BJ (cell line): ENCODE results near the gene LYRM2. TPM values are rescaled to one million over a fixed set of nuclear protein-coding genes. Genes with fewer than 3 reads are reported as not detected.
"Not testable (repeated sequence)": the region's sequence is repeated elsewhere in the genome, so short reads cannot be mapped to it uniquely, and the experiment has no call there.

ENCODE experiments used
- CTCF ChIA-PET: fragments of 350-600 bp; formaldehyde crosslinking; extraction: SDS; loops from one replicate; lab custom pipeline; 2021; ENCODE audit warnings: antibody characterized with exemption, inconsistent platforms; lab: Yijun Ruan, JAX
- POLR2A ChIA-PET: fragments of 300-600 bp; sonication (Branson Sonifier 250); formaldehyde crosslinking; extraction: SDS; loops from one replicate; lab custom pipeline; 2021; ENCODE audit warnings: antibody characterized with exemption; lab: Charles Lee
- DNase-seq: peaks from one replicate; pipeline ENCODE4 v3.0.0-alpha.2; 2011; ENCODE audit warnings: low read depth
- H3K27me3 ChIP-seq: 2 replicates; pipeline ENCODE4 v1.6.0; 2011; ENCODE audit warnings: low read length; ENCODE audit not compliant: control insufficient read depth, insufficient read depth
- H3K36me3 ChIP-seq: 2 replicates; pipeline ENCODE4 v1.5.1; 2011; ENCODE audit warnings: low read length; ENCODE audit not compliant: control insufficient read depth, insufficient read depth
- H3K4me3 ChIP-seq: 2 replicates; pipeline ENCODE4 v1.5.1; 2011; ENCODE audit warnings: low read depth, mild to moderate bottlenecking, control low read depth, low read length
- polyA plus RNA-seq: library from polyadenylated mRNA; depleted of rRNA; stranded (reverse); fragments of >200 nt; gene quantifications from 2 replicates; pipeline ENCODE4 v1.2.3, GENCODE V29; 2011
- TF ChIP-seq, protein P1 (sequence below): IDR thresholded peaks from 2 replicates; pipeline ENCODE4 v1.5.1; 2011; ENCODE audit warnings: low read depth, mild to moderate bottlenecking, control low read depth, inconsistent platforms, low read length, moderate library complexity; ENCODE audit not compliant: insufficient read depth

Gene LYRM2
- polyA plus RNA-seq, 1 experiment: 15.3 TPM

DNA sequence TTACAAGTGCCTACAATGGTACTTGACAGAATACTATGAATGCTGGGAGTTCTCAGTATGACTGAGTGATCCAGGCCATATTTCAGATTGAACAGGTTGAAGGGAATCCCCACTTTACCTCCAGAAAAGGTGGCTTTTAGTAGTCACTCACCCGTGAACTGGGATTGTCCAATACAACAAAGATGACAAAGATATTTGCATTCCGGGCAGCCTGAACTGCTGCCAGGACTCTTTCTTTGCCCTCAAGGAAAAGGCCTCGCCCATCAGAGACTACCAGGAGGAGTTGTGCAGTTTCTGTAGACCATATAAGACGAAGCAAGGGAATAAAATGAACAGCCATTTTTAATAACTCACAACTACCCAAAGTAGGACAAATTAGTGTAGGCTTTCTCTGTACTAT, 6.3 kb upstream of the LYRM2 start:
- CTCF ChIA-PET: interaction anchor here (1.2 kb wide), 1 partner anchor 12 kb away, joined by 3 read pairs; no protein-coding TSS in a partner anchor
- TF ChIP-seq, protein P1, sequence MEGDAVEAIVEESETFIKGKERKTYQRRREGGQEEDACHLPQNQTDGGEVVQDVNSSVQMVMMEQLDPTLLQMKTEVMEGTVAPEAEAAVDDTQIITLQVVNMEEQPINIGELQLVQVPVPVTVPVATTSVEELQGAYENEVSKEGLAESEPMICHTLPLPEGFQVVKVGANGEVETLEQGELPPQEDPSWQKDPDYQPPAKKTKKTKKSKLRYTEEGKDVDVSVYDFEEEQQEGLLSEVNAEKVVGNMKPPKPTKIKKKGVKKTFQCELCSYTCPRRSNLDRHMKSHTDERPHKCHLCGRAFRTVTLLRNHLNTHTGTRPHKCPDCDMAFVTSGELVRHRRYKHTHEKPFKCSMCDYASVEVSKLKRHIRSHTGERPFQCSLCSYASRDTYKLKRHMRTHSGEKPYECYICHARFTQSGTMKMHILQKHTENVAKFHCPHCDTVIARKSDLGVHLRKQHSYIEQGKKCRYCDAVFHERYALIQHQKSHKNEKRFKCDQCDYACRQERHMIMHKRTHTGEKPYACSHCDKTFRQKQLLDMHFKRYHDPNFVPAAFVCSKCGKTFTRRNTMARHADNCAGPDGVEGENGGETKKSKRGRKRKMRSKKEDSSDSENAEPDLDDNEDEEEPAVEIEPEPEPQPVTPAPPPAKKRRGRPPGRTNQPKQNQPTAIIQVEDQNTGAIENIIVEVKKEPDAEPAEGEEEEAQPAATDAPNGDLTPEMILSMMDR: no peak
- no peaks in the 10 kb centered on the region for H3K27me3 ChIP-seq
- H3K36me3 ChIP-seq: peaks cover 6% of the 10 kb centered on the region
- DNase-seq: no peak
- H3K4me3 ChIP-seq: no peak overlapping the region
- POLR2A ChIA-PET: no interaction called here

DNA sequence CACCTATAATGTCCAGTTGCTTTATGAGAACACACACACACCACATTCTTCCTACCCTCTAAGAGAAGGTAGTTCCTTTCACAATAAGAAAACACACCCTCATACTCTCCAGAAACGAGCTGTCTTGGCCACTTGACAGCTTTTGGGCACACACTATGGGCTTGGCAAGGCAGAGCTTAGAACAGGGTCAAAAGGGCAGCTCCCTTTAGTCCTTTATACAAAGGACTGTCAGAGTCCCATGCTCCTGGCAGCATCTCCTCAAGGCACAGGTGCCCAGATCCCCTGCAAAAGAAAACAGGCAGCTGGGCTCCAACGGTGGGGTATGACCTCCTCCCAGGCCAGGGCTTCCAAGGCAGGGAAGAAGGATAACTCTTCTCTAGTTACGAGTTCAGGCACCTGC, 4.9 kb upstream of the LYRM2 start:
- ChIA-PET POLR2A (no interaction called here), CTCF (no interaction called here)
- no peaks in the 10 kb centered on the region for H3K27me3 ChIP-seq
- no peak overlapping the region for H3K4me3 ChIP-seq
- TF ChIP-seq, protein P1: no peak
- DNase-seq: no peak
- peaks cover 6% of the 10 kb centered on the region for H3K36me3 ChIP-seq

DNA sequence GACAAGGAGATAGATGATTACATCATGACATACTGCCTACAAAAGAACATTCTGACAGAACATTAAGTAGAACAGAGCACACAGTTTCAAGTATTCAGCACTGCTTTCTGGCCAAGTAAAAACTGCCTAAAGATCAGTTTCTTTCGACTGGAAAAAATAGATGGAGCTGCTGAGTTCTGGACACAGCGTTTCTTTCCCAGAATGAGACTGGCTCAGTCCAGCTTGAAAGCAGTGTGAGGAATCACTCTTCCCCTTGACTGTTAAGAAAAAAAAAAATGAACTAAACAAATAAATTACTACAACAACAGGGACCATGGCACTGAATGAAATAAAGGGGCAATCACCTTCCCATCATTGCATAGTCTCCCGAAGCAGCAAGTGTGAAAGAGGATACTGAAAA, 4.4 kb upstream of the LYRM2 start:
- no peak for DNase-seq
- Histone ChIP-seq H3K36me3 (peaks cover 6% of the 10 kb centered on the region), H3K4me3 (no peak overlapping the region), H3K27me3 (no peaks in the 10 kb centered on the region)
- ChIA-PET CTCF (no interaction called here), POLR2A (no interaction called here)
- TF ChIP-seq, protein P1: no peak

DNA sequence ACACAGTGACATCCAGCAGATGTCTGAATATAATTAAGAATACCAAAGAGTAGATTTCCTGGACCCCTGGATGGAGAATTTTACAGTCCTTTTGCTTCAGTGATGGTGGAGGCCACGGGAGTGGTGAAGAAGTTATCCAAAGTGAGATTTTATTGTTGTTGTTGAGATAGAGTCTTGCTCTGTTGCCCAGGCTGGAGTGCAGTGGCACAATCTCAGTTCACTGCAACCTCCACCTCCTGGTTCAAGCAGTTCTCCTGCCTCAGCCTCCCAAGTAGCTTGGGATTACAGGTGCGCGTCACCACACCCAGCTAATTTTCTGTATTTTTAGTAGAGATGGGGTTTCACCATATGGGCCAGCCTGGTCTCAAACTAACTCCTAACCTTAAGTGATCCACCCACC, 3.0 kb upstream of the LYRM2 start:
- H3K36me3 ChIP-seq, DNase-seq, POLR2A ChIA-PET, H3K4me3 ChIP-seq, H3K27me3 ChIP-seq, CTCF ChIA-PET: not testable (repeated sequence)

DNA sequence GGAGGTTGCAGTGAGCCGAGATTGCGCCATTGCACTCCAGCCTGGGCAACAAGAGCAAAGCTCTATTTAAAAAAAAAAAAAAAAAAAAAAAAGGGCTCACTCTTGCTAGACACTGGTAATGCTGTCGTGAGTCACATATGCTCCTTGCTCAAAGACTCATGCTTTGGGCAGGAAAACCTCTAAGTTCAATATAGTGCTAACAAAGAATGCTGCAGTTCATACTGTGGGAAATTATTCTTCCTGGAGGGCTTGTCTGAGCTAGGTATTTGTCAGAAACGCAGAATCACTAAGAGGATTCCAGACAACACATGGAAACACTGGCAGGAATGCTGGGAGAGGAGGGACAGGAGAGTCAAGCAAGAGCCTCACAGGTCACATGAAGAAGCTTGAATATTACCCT, 2.3 kb upstream of the LYRM2 start:
- TF ChIP-seq, protein P1: no peak
- ChIA-PET POLR2A (no interaction called here), CTCF (interaction anchor here (0.6 kb wide), 1 partner anchor 266 kb away, joined by 3 read pairs; no protein-coding TSS in a partner anchor)
- peaks cover 5% of the 10 kb centered on the region; the same call in 1 of the 2 replicates for H3K36me3 ChIP-seq
- no peak for DNase-seq
- H3K4me3 ChIP-seq: no peak overlapping the region
- no peaks in the 10 kb centered on the region for H3K27me3 ChIP-seq

DNA sequence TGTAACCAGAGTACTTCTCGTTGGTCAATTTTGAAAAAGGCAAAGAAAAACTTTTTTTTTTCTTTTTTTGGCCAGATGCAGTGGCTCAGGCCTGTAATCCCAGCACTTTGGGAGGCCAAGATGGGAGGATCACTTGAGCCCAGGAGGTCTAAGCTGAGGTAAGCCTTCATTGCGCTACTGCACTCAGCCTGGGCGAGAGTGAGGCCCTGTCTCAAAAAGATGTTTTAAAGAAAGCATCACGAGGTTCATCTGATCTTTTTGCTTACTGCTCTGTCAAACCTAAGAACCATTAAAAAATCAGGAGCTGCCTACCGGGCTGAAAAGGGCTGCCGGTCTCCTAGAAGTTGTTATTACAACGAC, 607 bp downstream of the LYRM2 start:
- ChIA-PET CTCF (interaction anchor here (0.6 kb wide), 2 partner anchors 35 to 266 kb away, joined by 3 read pairs; no protein-coding TSS in a partner anchor), POLR2A (no interaction called here)

DNA sequence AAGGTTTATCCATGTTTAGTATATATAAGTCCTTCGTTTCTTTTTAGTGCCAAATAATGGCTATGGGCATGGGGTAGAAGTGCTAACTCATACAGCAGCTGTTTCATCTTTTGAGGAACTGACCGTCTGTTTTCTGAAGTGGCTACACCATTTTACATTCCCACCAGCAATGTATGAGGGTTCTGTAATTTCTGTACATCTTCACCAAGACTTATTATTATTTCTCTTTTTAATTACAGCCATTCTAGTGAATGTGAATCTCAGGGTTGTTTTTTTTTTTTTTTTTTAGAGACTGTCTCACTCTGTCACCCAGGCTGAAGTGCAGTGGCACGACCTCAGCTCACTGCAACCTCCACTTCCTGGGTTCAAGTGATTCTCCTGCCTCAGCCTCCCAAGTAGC, 2.1 kb downstream of the LYRM2 start:
- H3K36me3 ChIP-seq, H3K4me3 ChIP-seq, DNase-seq, POLR2A ChIA-PET, H3K27me3 ChIP-seq, CTCF ChIA-PET: not testable (repeated sequence)

More for the DNA sequence above, 607 bp downstream of the LYRM2 start:
- Histone ChIP-seq H3K27me3 (no peaks in the 10 kb centered on the region), H3K4me3 (peak overlapping the region; percentile 69), H3K36me3 (peaks cover 1% of the 10 kb centered on the region; the same call in 1 of the 2 replicates)
- no peak for DNase-seq
- TF ChIP-seq, protein P1: no peak
